Measurements from ENCODE around the gene CETP. TPM values are rescaled to one million over a fixed set of nuclear protein-coding genes. Genes with fewer than 3 reads are reported as not detected.

The CETP gene
- total and polyA plus RNA-seq, 2 of the 13 experiments (the other 11 are each of a cell fraction or from before 2014, with no cell fraction given): 0.31 to 9.8 TPM

- TF ChIP-seq CERS6 (CRISPR knock-in tag; IDR thresholded peaks at IDR 0.05): no peak
- no peak for TF ChIP-seq IKZF1 (IDR thresholded peaks at IDR 0.05)
- TF ChIP-seq TFE3 (CRISPR knock-in tag; IDR thresholded peaks at IDR 0.05): peak; percentile 34; the same call in 1 of the 2 replicates
- no peak for TF ChIP-seq GABPA (IDR thresholded peaks at IDR 0.05; ENCODE audit: low read depth, low read length)
- no peak for TF ChIP-seq GABPA (CRISPR knock-in tag; IDR thresholded peaks at IDR 0.05; ENCODE audit: low read depth)
- TF ChIP-seq ESRRA (CRISPR knock-in tag; IDR thresholded peaks at IDR 0.05; ENCODE audit: low read depth): peak; percentile 94
- TF ChIP-seq ZNF251 (CRISPR knock-in tag; IDR thresholded peaks at IDR 0.05): no peak
- TF ChIP-seq NFE2 (CRISPR knock-in tag; IDR thresholded peaks at IDR 0.05): no peak
- TF ChIP-seq ZNF383 (CRISPR knock-in tag; IDR thresholded peaks at IDR 0.05; ENCODE audit: borderline replicate concordance): no peak
- 0 out of 2 replicates have a peak, but pooled peaks have one; percentile 81 for TF ChIP-seq PRMT3 (CRISPR knock-in tag; IDR thresholded peaks at IDR 0.05; ENCODE audit: borderline replicate concordance, low read depth)
- TF ChIP-seq ZNF678 (CRISPR knock-in tag; IDR thresholded peaks at IDR 0.05): no peak
- no peak for TF ChIP-seq GLMP (CRISPR knock-in tag; IDR thresholded peaks at IDR 0.05; ENCODE audit: borderline replicate concordance)
- TF ChIP-seq NKX3-1 (CRISPR knock-in tag; IDR thresholded peaks at IDR 0.05): 0 out of 2 replicates have a peak, but pooled peaks have one; percentile 49
- TF ChIP-seq ZNF335 (CRISPR knock-in tag; IDR thresholded peaks at IDR 0.05): no peak
- no peak for TF ChIP-seq TBX3 (IDR thresholded peaks at IDR 0.05; ENCODE audit: borderline replicate concordance)
- peak; percentile 96 for TF ChIP-seq CTCF (CRISPR knock-in tag; IDR thresholded peaks at IDR 0.05)
- TF ChIP-seq HOXA9 (CRISPR knock-in tag; IDR thresholded peaks at IDR 0.05; ENCODE audit: borderline replicate concordance): no peak
- no peak for TF ChIP-seq ZXDC (CRISPR knock-in tag; IDR thresholded peaks at IDR 0.05)
These were observed 2.7 kb downstream of the CETP start (continued) for GRCh38 chr16:56964243-56965148.
